ENCODE measurements around the gene NAA16.

- TF ChIP-seq POLR2A (IDR thresholded peaks at IDR 0.05) (no peak), EP300 (IDR thresholded peaks at IDR 0.05) (no peak), CTCF (IDR thresholded peaks at IDR 0.05) (no peak), POLR2AphosphoS5 (IDR thresholded peaks at IDR 0.05) (no peak)
These were observed 11.6 kb upstream of the NAA16 start for GRCh38 chr13:41299316-41300094.

Measured in stomach (tissue), 4 donors.